IMR-90 (cell line): Measurements from ENCODE around the gene BCL2L13. TPM values are rescaled to one million over a fixed set of nuclear protein-coding genes. Genes with fewer than 3 reads are reported as not detected.

Experiments used
- ATAC-seq: fragments of 200-7000 bp; cut with Tn5 transposase; 2 replicates; pipeline ENCODE4 v1.9.1; 2020; ENCODE audit warnings: low read depth, mild to moderate bottlenecking, moderate library complexity
- BruUV-seq: library from RNA; stranded (reverse); fragments of 400-500 nt; replicated peaks from 2 replicates; lab custom pipeline; 2021; lab: Mats Ljungman, UMichigan
- CTCF ChIA-PET: fragments of 300-600 bp; formaldehyde crosslinking; extraction: SDS; loops from one replicate; lab custom pipeline; 2021; ENCODE audit warnings: antibody characterized with exemption; lab: Yijun Ruan, JAX
- POLR2A ChIA-PET: fragments of 300-600 bp; sonication (Branson Sonifier 250); formaldehyde crosslinking; loops from one replicate; lab custom pipeline; 2022; ENCODE audit warnings: antibody characterized with exemption; ENCODE audit not compliant: unreplicated experiment; lab: Charles Lee
- DNase-seq: peaks from one replicate; pipeline ENCODE4 v3.0.0; 2013
- H2AFZ ChIP-seq: replicated peaks from 2 replicates; pipeline ENCODE3; 2013; ENCODE audit warnings: low read length, mild to moderate bottlenecking; ENCODE audit not compliant: poor library complexity
- H2AK5ac ChIP-seq: 2 replicates; pipeline ENCODE4 v1.6.1; 2013; ENCODE audit warnings: low read depth, low read length, inconsistent platforms
- H2AK9ac ChIP-seq: replicated peaks from 2 replicates; pipeline ENCODE3; 2013; ENCODE audit warnings: mild to moderate bottlenecking, low read depth, low read length, moderate library complexity; ENCODE audit not compliant: poor library complexity
- H2BK120ac ChIP-seq: 2 replicates; pipeline ENCODE4 v1.6.1; 2013; ENCODE audit warnings: low read depth, low read length, inconsistent platforms
- H2BK15ac ChIP-seq: 3 replicates; pipeline ENCODE4 v1.6.1; 2013; ENCODE audit warnings: low read depth, low read length, inconsistent platforms
- H2BK20ac ChIP-seq: 2 replicates; pipeline ENCODE4 v1.6.1; 2013; ENCODE audit warnings: low read depth, mild to moderate bottlenecking, inconsistent platforms, low read length, moderate library complexity
- H2BK5ac ChIP-seq: 2 replicates; pipeline ENCODE4 v1.6.1; 2013; ENCODE audit warnings: mild to moderate bottlenecking, low read depth, low read length, inconsistent platforms; ENCODE audit not compliant: poor library complexity, severe bottlenecking
- H3K14ac ChIP-seq: replicated peaks from 2 replicates; pipeline ENCODE4 v1.6.1; 2013; ENCODE audit warnings: low read depth, low read length, inconsistent platforms
- H3K18ac ChIP-seq: 2 replicates; pipeline ENCODE4 v1.6.1; 2013; ENCODE audit warnings: low read depth, low read length, control low read depth
- H3K23ac ChIP-seq: 2 replicates; pipeline ENCODE4 v1.6.1; 2013; ENCODE audit warnings: low read depth, low read length, inconsistent platforms
- H3K27ac ChIP-seq: 2 replicates; pipeline ENCODE4 v1.5.1; 2013; ENCODE audit warnings: mild to moderate bottlenecking, control low read depth, low read length; ENCODE audit not compliant: insufficient read depth
- H3K27me3 ChIP-seq: 2 replicates; pipeline ENCODE4 v1.6.1; 2013; ENCODE audit warnings: low read length; ENCODE audit not compliant: control insufficient read depth, insufficient read depth
- H3K36me3 ChIP-seq: 2 replicates; pipeline ENCODE4 v1.6.1; 2013; ENCODE audit warnings: low read length, mixed read lengths; ENCODE audit not compliant: control insufficient read depth, insufficient read depth
- H3K4ac ChIP-seq: 2 replicates; pipeline ENCODE4 v1.6.1; 2013; ENCODE audit warnings: low read depth, low read length, inconsistent platforms
- H3K4me1 ChIP-seq: 2 replicates; pipeline ENCODE4 v1.6.1; 2013; ENCODE audit warnings: low read length, mixed read lengths; ENCODE audit not compliant: control insufficient read depth, insufficient read depth
- H3K4me2 ChIP-seq: 2 replicates; pipeline ENCODE4 v1.6.1; 2013; ENCODE audit warnings: low read depth, mild to moderate bottlenecking, control low read depth, low read length, moderate library complexity
- H3K4me3 ChIP-seq: 2 replicates; pipeline ENCODE4 v1.5.1; 2013; ENCODE audit warnings: low read depth, mild to moderate bottlenecking, control low read depth, low read length, moderate library complexity; ENCODE audit not compliant: insufficient read depth
- H3K56ac ChIP-seq: 2 replicates; pipeline ENCODE4 v1.6.1; 2013; ENCODE audit warnings: low read length, inconsistent platforms; ENCODE audit not compliant: insufficient read depth; ENCODE audit errors: extremely low read depth
- H3K79me1 ChIP-seq, 2 experiments: 2 replicates each; pipeline ENCODE4 v1.6.1; 2013; ENCODE audit warnings: low read length in 2 of 2, inconsistent platforms in 1 of 2, low read depth in 1 of 2
- H3K9ac ChIP-seq: 2 replicates; pipeline ENCODE4 v1.6.1; 2013; ENCODE audit warnings: low read depth, low read length, control low read depth
- H3K9me1 ChIP-seq: 2 replicates; pipeline ENCODE4 v1.6.1; 2013; ENCODE audit warnings: low read length, inconsistent platforms; ENCODE audit not compliant: insufficient read depth
- H3K9me3 ChIP-seq: 2 replicates; pipeline ENCODE4 v1.6.1; 2013; ENCODE audit warnings: low read length; ENCODE audit not compliant: control insufficient read depth, insufficient read depth
- H4K20me1 ChIP-seq: 2 replicates; pipeline ENCODE4 v1.6.1; 2013; ENCODE audit warnings: low read length, inconsistent platforms; ENCODE audit not compliant: insufficient read depth
- H4K5ac ChIP-seq: 2 replicates; pipeline ENCODE4 v1.6.1; 2013; ENCODE audit warnings: mild to moderate bottlenecking, low read depth, low read length, control low read depth
- H4K8ac ChIP-seq, 2 experiments: 2 replicates each; pipeline ENCODE4 v1.6.1; 2013; ENCODE audit warnings: low read depth in 2 of 2, low read length in 2 of 2, control low read depth in 1 of 2, inconsistent platforms in 1 of 2
- H4K91ac ChIP-seq: 2 replicates; pipeline ENCODE4 v1.6.1; 2013; ENCODE audit warnings: low read depth, low read length, inconsistent platforms; ENCODE audit not compliant: insufficient read depth
- BHLHE40 ChIP-seq: fragments of 150-350 bp; IDR thresholded peaks from 2 replicates; pipeline ENCODE4 v1.6.1; 2016; ENCODE audit warnings: mild to moderate bottlenecking, low read depth, low read length
- CEBPB ChIP-seq: IDR thresholded peaks from 2 replicates; pipeline ENCODE4 v1.6.1; 2012; ENCODE audit warnings: low read depth, low read length, improper control_type of control experiment
- CHD1 ChIP-seq: IDR thresholded peaks from 2 replicates; pipeline ENCODE4 v1.6.1; 2012; ENCODE audit warnings: low read depth, low read length, improper control_type of control experiment
- FOS ChIP-seq: fragments of 150-350 bp; IDR thresholded peaks from 2 replicates; pipeline ENCODE4 v1.6.1; 2016; ENCODE audit warnings: low read depth, low read length
- MAFK ChIP-seq: IDR thresholded peaks from 2 replicates; pipeline ENCODE4 v1.6.1; 2012; ENCODE audit warnings: low read depth, low read length, improper control_type of control experiment
- MAZ ChIP-seq: IDR thresholded peaks from 2 replicates; pipeline ENCODE4 v1.6.1; 2012; ENCODE audit warnings: low read depth, mild to moderate bottlenecking, low read length, improper control_type of control experiment, moderate library complexity, borderline replicate concordance
- MXI1 ChIP-seq: IDR thresholded peaks from 2 replicates; pipeline ENCODE4 v1.6.1; 2012; ENCODE audit warnings: low read depth, mild to moderate bottlenecking, low read length, moderate library complexity, borderline replicate concordance
- NFE2L2 ChIP-seq: fragments of 150-350 bp; IDR thresholded peaks from 2 replicates; pipeline ENCODE4 v1.6.1; 2016; ENCODE audit warnings: low read depth, mild to moderate bottlenecking, low read length
- POLR2A ChIP-seq: IDR thresholded peaks from 2 replicates; pipeline ENCODE4 v1.6.1; 2012; ENCODE audit warnings: mild to moderate bottlenecking, low read depth, low read length
- RAD21 ChIP-seq: IDR thresholded peaks from 2 replicates; pipeline ENCODE4 v1.6.1; 2012; ENCODE audit warnings: low read length, improper control_type of control experiment
- RCOR1 ChIP-seq: IDR thresholded peaks from 2 replicates; pipeline ENCODE4 v1.6.1; 2012; ENCODE audit warnings: mild to moderate bottlenecking, low read length, improper control_type of control experiment; ENCODE audit not compliant: insufficient replicate concordance
- RFX5 ChIP-seq: IDR thresholded peaks from 2 replicates; pipeline ENCODE4 v1.8.0; 2012; ENCODE audit warnings: low read depth, mild to moderate bottlenecking, low read length, moderate library complexity
- SMC3 ChIP-seq: fragments of 150-350 bp; IDR thresholded peaks from 2 replicates; pipeline ENCODE4 v1.6.1; 2016; ENCODE audit warnings: low read depth, mild to moderate bottlenecking, antibody characterized with exemption, low read length, moderate library complexity
- WGBS, 2 experiments: methylation state at CpG; one replicate each; pipeline versions ENCODE4 v1.1.5 to v1.1.7; 2013; ENCODE audit warnings: missing lambda C conversion rate in 2 of 2; ENCODE audit not compliant: insufficient read length in 1 of 2; ENCODE audit errors: extremely low coverage in 2 of 2; 5-methylcytosine and 5-hydroxymethylcytosine counted together
- dilution Hi-C: fragments of 300-500 bp; cut with HindIII; formaldehyde crosslinking; loops from one replicate; pipeline ENCODE4 v1.14.3; 2018; ENCODE audit warnings: low sequenced_read_pairs; ENCODE audit not compliant: unreplicated experiment
- in situ Hi-C: fragments of 300-500 bp; cut with MboI; formaldehyde crosslinking; loops from 3 replicates; pipeline ENCODE4 v1.14.3; 2019; ENCODE audit warnings: low sequenced_read_pairs, inconsistent platforms, mixed read lengths
- intact Hi-C: fragments of 100-400 bp; cut with micrococcal nuclease; formaldehyde crosslinking; loops from 2 replicates; pipeline ENCODE4 v1.10.0; 2022
- polyA plus RNA-seq, 3 experiments: library from polyadenylated mRNA; depleted of rRNA; stranded (reverse); fragments of >200 nt; gene quantifications; 2 replicates each; pipeline ENCODE4 v1.2.3, GENCODE V29; 2012; ENCODE audit warnings: low replicate concordance in 1 of 3
- total RNA-seq: library from RNA; depleted of rRNA; stranded (reverse); fragments of >200 nt; gene quantifications from 2 replicates; pipeline ENCODE4 v1.2.3, GENCODE V29; 2012
- TF ChIP-seq, protein P1 (sequence below): conservative IDR thresholded peaks from 2 replicates; pipeline ENCODE4 v1.5.1; 2012; ENCODE audit warnings: mild to moderate bottlenecking, low read depth, low read length, improper control_type of control experiment
- TF ChIP-seq, protein P2 (sequence below): fragments of 150-350 bp; IDR thresholded peaks from 2 replicates; pipeline ENCODE4 v1.6.1; 2016; ENCODE audit warnings: low read depth, mild to moderate bottlenecking, low read length, moderate library complexity, borderline replicate concordance
- TF ChIP-seq, protein P3 (sequence below): fragments of 150-350 bp; IDR thresholded peaks from 2 replicates; pipeline ENCODE4 v1.6.1; 2017; ENCODE audit warnings: mild to moderate bottlenecking, antibody characterized with exemption, low read length, low read depth

BCL2L13 gene
- total and polyA plus RNA-seq, 2 of the 4 experiments (the other 2 are of a cell fraction), result 42.6 to 86.7 TPM

DNA sequence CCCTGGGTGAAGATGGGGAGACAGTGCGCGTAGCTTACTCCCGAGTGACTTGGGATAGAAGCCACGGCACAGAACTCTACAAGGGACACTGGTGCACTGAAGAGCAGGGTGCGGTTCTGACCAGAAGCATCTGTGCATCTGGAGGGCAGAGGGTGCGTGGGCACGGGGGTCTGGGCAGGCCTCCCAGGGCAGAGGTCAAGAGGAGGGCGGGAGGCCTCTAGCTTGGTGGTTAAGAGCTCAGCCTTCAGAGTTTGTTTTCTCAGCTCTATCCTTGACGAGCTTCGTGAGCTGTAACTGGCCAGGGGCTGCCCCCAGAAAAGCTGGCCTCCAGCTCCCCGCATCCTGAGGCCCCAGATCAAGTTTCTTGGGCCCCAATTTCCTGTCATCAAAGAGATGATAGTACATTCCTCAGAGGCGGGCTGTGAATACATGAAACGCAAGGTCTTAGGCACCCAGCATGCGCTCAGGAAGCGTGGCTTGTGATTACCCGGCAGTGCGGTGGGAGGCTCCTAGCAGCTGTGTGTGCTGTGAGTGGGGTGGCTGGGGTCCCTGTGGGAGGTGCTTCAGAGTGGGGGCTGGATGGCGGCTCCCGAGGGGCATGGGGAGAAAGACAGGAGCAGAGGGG, 141.7 kb downstream of the BCL2L13 start:
- Histone ChIP-seq H2BK5ac (no peak overlapping the region), H3K14ac (no peak overlapping the region), H3K27me3 (no peaks in the 10 kb centered on the region), H3K9ac (no peak overlapping the region), H3K9me1 (peaks cover 5% of the 10 kb centered on the region; the same call in 1 of the 2 replicates), H3K4ac (no peak overlapping the region), H2BK120ac (no peak overlapping the region), H3K79me1 (no peaks in the 10 kb centered on the region), H4K8ac (no peak overlapping the region), H3K36me3 (no peaks in the 10 kb centered on the region), H3K18ac (no peak overlapping the region), H2AK9ac (no peak overlapping the region), H3K4me2 (no peak overlapping the region), H4K5ac (no peak overlapping the region), H3K56ac (no peak overlapping the region), H3K23ac (no peak overlapping the region), H3K27ac (no peak overlapping the region), H3K4me3 (no peak overlapping the region), H2AFZ (no peak overlapping the region), H4K20me1 (no peaks in the 10 kb centered on the region), H3K4me1 (peaks cover 14% of the 10 kb centered on the region), H4K91ac (no peak overlapping the region), H2AK5ac (no peak overlapping the region), H2BK15ac (no peak overlapping the region), H3K9me3 (no peaks in the 10 kb centered on the region), H2BK20ac (no peak overlapping the region)
- CTCF ChIA-PET, result interaction anchor here (0.9 to 1.0 kb wide), 2 partner anchors 38 to 222 kb away, joined by 3 to 4 read pairs; no protein-coding TSS in a partner anchor
- no peak for DNase-seq
- POLR2A ChIA-PET, result no interaction called here
- dilution Hi-C loops (no loop called here), intact Hi-C loops (loop anchor here (10.0 kb wide), 1 partner anchor 225 kb away; no protein-coding TSS in a partner anchor), in situ Hi-C loops (no loop called here)
- BruUV-seq, result no TSS peak
- TF ChIP-seq BHLHE40 (no peak), MAFK (no peak), CEBPB (no peak), RAD21 (no peak), RFX5 (no peak), SMC3 (no peak), POLR2A (no peak), MXI1 (no peak), NFE2L2 (no peak), FOS (no peak), CHD1 (no peak), MAZ (no peak), RCOR1 (no peak)
- TF ChIP-seq, protein P1, sequence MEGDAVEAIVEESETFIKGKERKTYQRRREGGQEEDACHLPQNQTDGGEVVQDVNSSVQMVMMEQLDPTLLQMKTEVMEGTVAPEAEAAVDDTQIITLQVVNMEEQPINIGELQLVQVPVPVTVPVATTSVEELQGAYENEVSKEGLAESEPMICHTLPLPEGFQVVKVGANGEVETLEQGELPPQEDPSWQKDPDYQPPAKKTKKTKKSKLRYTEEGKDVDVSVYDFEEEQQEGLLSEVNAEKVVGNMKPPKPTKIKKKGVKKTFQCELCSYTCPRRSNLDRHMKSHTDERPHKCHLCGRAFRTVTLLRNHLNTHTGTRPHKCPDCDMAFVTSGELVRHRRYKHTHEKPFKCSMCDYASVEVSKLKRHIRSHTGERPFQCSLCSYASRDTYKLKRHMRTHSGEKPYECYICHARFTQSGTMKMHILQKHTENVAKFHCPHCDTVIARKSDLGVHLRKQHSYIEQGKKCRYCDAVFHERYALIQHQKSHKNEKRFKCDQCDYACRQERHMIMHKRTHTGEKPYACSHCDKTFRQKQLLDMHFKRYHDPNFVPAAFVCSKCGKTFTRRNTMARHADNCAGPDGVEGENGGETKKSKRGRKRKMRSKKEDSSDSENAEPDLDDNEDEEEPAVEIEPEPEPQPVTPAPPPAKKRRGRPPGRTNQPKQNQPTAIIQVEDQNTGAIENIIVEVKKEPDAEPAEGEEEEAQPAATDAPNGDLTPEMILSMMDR, result no peak
- TF ChIP-seq, protein P2, sequence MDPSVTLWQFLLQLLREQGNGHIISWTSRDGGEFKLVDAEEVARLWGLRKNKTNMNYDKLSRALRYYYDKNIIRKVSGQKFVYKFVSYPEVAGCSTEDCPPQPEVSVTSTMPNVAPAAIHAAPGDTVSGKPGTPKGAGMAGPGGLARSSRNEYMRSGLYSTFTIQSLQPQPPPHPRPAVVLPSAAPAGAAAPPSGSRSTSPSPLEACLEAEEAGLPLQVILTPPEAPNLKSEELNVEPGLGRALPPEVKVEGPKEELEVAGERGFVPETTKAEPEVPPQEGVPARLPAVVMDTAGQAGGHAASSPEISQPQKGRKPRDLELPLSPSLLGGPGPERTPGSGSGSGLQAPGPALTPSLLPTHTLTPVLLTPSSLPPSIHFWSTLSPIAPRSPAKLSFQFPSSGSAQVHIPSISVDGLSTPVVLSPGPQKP, result no peak
- TF ChIP-seq, protein P3, sequence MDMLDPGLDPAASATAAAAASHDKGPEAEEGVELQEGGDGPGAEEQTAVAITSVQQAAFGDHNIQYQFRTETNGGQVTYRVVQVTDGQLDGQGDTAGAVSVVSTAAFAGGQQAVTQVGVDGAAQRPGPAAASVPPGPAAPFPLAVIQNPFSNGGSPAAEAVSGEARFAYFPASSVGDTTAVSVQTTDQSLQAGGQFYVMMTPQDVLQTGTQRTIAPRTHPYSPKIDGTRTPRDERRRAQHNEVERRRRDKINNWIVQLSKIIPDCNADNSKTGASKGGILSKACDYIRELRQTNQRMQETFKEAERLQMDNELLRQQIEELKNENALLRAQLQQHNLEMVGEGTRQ, result no peak
- 78% methylated on average over 4 of the region's 19 CpGs; no CpG with 5 or more reads in 1 of the 2 experiments for WGBS, 2 experiments
- ATAC-seq, result no peak
